ENCODE results near the gene NFYC. TPM values are rescaled to one million over a fixed set of nuclear protein-coding genes. Genes with fewer than 3 reads are reported as not detected.

NFYC gene
- total and polyA plus RNA-seq, 7 donors: 45.8 to 69.0 (median 58.6) TPM

GRCh38 chr1:40658751-40659648 is 32.5 kb upstream of the NFYC start:
- H3K4me3 ChIP-seq: no peak overlapping the region
- no peaks in the 10 kb centered on the region for H3K36me3 ChIP-seq (ENCODE audit: insufficient read depth in 1 of 2, low read depth in 1 of 2)
- H3K27me3 ChIP-seq (ENCODE audit: insufficient read depth in 3 of 3, low read length in 2 of 3): peaks cover 0 to 2% (median 0%) of the 10 kb centered on the region in 3 donors
- no peaks in the 10 kb centered on the region for H3K9me3 ChIP-seq
- no peak for DNase-seq
- 72 to 75% (median 75%) methylated on average over 16 of the region's 16 CpGs for WGBS, 3 donors
- H3K4me1 ChIP-seq: no peaks in the 10 kb centered on the region
- intact Hi-C loops (cut with DNase I): no loop called here
- no peak for TF ChIP-seq CTCF (IDR thresholded peaks at IDR 0.05)
- ATAC-seq: no peak
- H3K27ac ChIP-seq: no peak overlapping the region

GRCh38 chr1:40659649-40659947 is 31.9 kb upstream of the NFYC start:
- Histone ChIP-seq H3K4me1 (no peaks in the 10 kb centered on the region), H3K36me3 (ENCODE audit: insufficient read depth in 1 of 2, low read depth in 1 of 2) (no peaks in the 10 kb centered on the region), H3K27me3 (ENCODE audit: insufficient read depth in 3 of 3, low read length in 2 of 3) (no peaks in the 10 kb centered on the region), H3K9me3 (no peaks in the 10 kb centered on the region), H3K4me3 (no peak overlapping the region), H3K27ac (no peak overlapping the region)
- no peak for TF ChIP-seq CTCF (IDR thresholded peaks at IDR 0.05)
- intact Hi-C loops (cut with DNase I): no loop called here
- ATAC-seq (no peak), DNase-seq (no peak)
- 69 to 73% (median 72%) methylated on average over 7 of the region's 7 CpGs for WGBS, 3 donors

- Histone ChIP-seq H3K27me3 (ENCODE audit: insufficient read depth in 3 of 3, low read length in 2 of 3) (no peaks in the 10 kb centered on the region), H3K36me3 (ENCODE audit: insufficient read depth in 1 of 2, low read depth in 1 of 2) (no peaks in the 10 kb centered on the region), H3K27ac (no peak overlapping the region), H3K9me3 (no peaks in the 10 kb centered on the region), H3K4me3 (no peak overlapping the region), H3K4me1 (peaks cover 8% of the 10 kb centered on the region)
- DNase-seq (no peak), ATAC-seq (no peak)
- intact Hi-C loops (cut with DNase I): loop anchor here in 1 of 2 donors (5.0 kb wide), 1 partner anchor 44 kb away; no protein-coding TSS in a partner anchor
- no peak for TF ChIP-seq CTCF (IDR thresholded peaks at IDR 0.05)
- WGBS, 3 donors: 52 to 71% (median 62%) methylated on average over 4 to 5 of the region's 5 CpGs
Observed at GRCh38 chr1:40661678-40662077, 29.8 kb upstream of the NFYC start.

- H3K4me3 ChIP-seq: no peak overlapping the region
- ATAC-seq (no peak), DNase-seq (no peak)
- H3K36me3 ChIP-seq (ENCODE audit: insufficient read depth in 1 of 2, low read depth in 1 of 2): no peaks in the 10 kb centered on the region
- intact Hi-C loops (cut with DNase I): loop anchor here in 1 of 2 donors (5.0 kb wide), 1 partner anchor 45 kb away; no protein-coding TSS in a partner anchor
- H3K4me1 ChIP-seq: peaks cover 8% of the 10 kb centered on the region
- H3K9me3 ChIP-seq: no peaks in the 10 kb centered on the region
- H3K27me3 ChIP-seq (ENCODE audit: insufficient read depth in 3 of 3, low read length in 2 of 3): no peaks in the 10 kb centered on the region
- no peak for TF ChIP-seq CTCF (IDR thresholded peaks at IDR 0.05)
- H3K27ac ChIP-seq: no peak overlapping the region
- WGBS, 3 donors: 69 to 80% (median 78%) methylated on average over 6 of the region's 6 CpGs
Observed at GRCh38 chr1:40662151-40662550, 29.4 kb upstream of the NFYC start.

Data from psoas muscle (tissue), 8 donors.